Endothelial cell of umbilical vein (primary cell): ENCODE data around the gene EML6. TPM values are rescaled to one million over a fixed set of nuclear protein-coding genes. Genes with fewer than 3 reads are reported as not detected.

Experiments
- BruUV-seq: library from RNA; stranded (reverse); fragments of 400-500 nt; replicated peaks from 2 replicates; lab custom pipeline; 2021; lab: Mats Ljungman, UMichigan
- CTCF ChIA-PET: fragments of 300-600, 350-600 bp; sonication (Branson Sonifier 250); formaldehyde crosslinking; loops from one replicate; lab custom pipeline; 2021; ENCODE audit warnings: antibody characterized with exemption, inconsistent platforms; lab: Charles Lee
- POLR2A ChIA-PET: fragments of 300-600, 350-600 bp; sonication (Branson Sonifier 250); formaldehyde crosslinking; loops from one replicate; lab custom pipeline; 2021; ENCODE audit warnings: antibody characterized with exemption, inconsistent platforms; lab: Charles Lee
- DNase-seq: peaks from one replicate; pipeline ENCODE4 v3.0.0-alpha.2; 2011; ENCODE audit warnings: low read depth, low spot score
- FAIRE-seq: peaks from 2 replicates; lab custom pipeline; 2011; peaks lifted over from hg19 to GRCh38; lab: Jason Lieb, UNC
- H2AFZ ChIP-seq: 2 replicates; pipeline ENCODE4 v1.6.0; 2012; ENCODE audit warnings: low read depth, low read length, control low read depth, inconsistent platforms
- H3K27ac ChIP-seq: 2 replicates; pipeline ENCODE4 v1.5.1; 2011; ENCODE audit warnings: low read depth, mild to moderate bottlenecking, control low read depth, low read length, moderate library complexity; ENCODE audit not compliant: insufficient read depth
- H3K27me3 ChIP-seq, 2 experiments: 2 replicates each; pipeline versions ENCODE4 v1.6.0 to v1.6.1; 2011; ENCODE audit warnings: low read length in 2 of 2, mixed read lengths in 1 of 2; ENCODE audit not compliant: control insufficient read depth in 2 of 2, insufficient read depth in 2 of 2
- H3K36me3 ChIP-seq, 2 experiments: 2 replicates in 1 of 2; 3 replicates in 1 of 2; pipeline ENCODE4 v1.5.1; 2011; ENCODE audit warnings: low read length in 2 of 2, mild to moderate bottlenecking in 1 of 2, moderate library complexity in 1 of 2; ENCODE audit not compliant: control insufficient read depth in 2 of 2, insufficient read depth in 2 of 2; ENCODE audit errors: extremely low read depth in 1 of 2
- H3K4me1 ChIP-seq: 3 replicates; pipeline ENCODE4 v1.5.1; 2011; ENCODE audit warnings: mild to moderate bottlenecking, low read length; ENCODE audit not compliant: control insufficient read depth, insufficient read depth; ENCODE audit errors: extremely low read depth
- H3K4me2 ChIP-seq: 2 replicates; pipeline ENCODE4 v1.6.1; 2011; ENCODE audit warnings: low read length, control low read depth, mixed read lengths; ENCODE audit not compliant: insufficient read depth
- H3K4me3 ChIP-seq, 3 experiments: fragments of 200-600 bp in 1 of 3; sonication (generic), shearing (Covaris generic) in 1 of 3; replicated peaks in 1 of 3; 2 replicates each; pipeline ENCODE4 v1.5.1; 2011 to 2016; ENCODE audit warnings: control low read depth in 3 of 3, low read length in 3 of 3, mild to moderate bottlenecking in 2 of 3, inconsistent platforms in 1 of 3, low read depth in 1 of 3, moderate library complexity in 1 of 3; ENCODE audit not compliant: insufficient read depth in 1 of 3
- H3K79me2 ChIP-seq: 2 replicates; pipeline ENCODE4 v1.6.0; 2012; ENCODE audit warnings: low read length, inconsistent platforms; ENCODE audit not compliant: control insufficient read depth, insufficient read depth
- H3K9ac ChIP-seq: replicated peaks from 2 replicates; pipeline ENCODE3; 2011; ENCODE audit warnings: low read length, control low read depth; ENCODE audit not compliant: insufficient read depth; ENCODE audit errors: extremely low read depth
- H3K9me1 ChIP-seq: replicated peaks from 3 replicates; pipeline ENCODE4 v1.6.0; 2011; ENCODE audit warnings: mild to moderate bottlenecking, low read length; ENCODE audit not compliant: control insufficient read depth, insufficient read depth; ENCODE audit errors: extremely low read depth
- H3K9me3 ChIP-seq: replicated peaks from 2 replicates; pipeline ENCODE4 v1.5.1; 2012; ENCODE audit warnings: low read length, inconsistent platforms; ENCODE audit not compliant: control insufficient read depth, insufficient read depth
- H4K20me1 ChIP-seq: replicated peaks from 2 replicates; pipeline ENCODE3; 2011; ENCODE audit warnings: mild to moderate bottlenecking, low read length; ENCODE audit not compliant: control insufficient read depth, insufficient read depth; ENCODE audit errors: extremely low read depth
- CTCF ChIP-seq, 2 donors: IDR thresholded peaks; 1 replicate in 1 of 2; 2 replicates in 1 of 2; pipeline ENCODE4 v1.5.1; 2011; ENCODE audit warnings: low read length in 2 of 2, mild to moderate bottlenecking in 2 of 2, moderate library complexity in 2 of 2, control low read depth in 1 of 2, inconsistent platforms in 1 of 2, low read depth in 1 of 2; ENCODE audit not compliant: insufficient read depth in 1 of 2; ENCODE audit errors: extremely low read depth in 1 of 2
- EZH2 ChIP-seq: IDR thresholded peaks from 2 replicates; pipeline ENCODE4 v1.6.1; 2012; ENCODE audit warnings: borderline replicate concordance, low read depth, mild to moderate bottlenecking, moderate library complexity, low read length, inconsistent platforms; ENCODE audit not compliant: severe bottlenecking
- FOS ChIP-seq: IDR thresholded peaks from 2 replicates; pipeline ENCODE4 v1.6.1; 2011; ENCODE audit warnings: mild to moderate bottlenecking, low read length, moderate library complexity, borderline replicate concordance; ENCODE audit not compliant: insufficient read depth
- GATA2 ChIP-seq: IDR thresholded peaks from 2 replicates; pipeline ENCODE4 v1.7.0; 2011; ENCODE audit warnings: low read depth, mild to moderate bottlenecking, moderate library complexity, mixed read lengths, low read length; ENCODE audit not compliant: insufficient read length, insufficient read depth
- JUN ChIP-seq: IDR thresholded peaks from 2 replicates; pipeline ENCODE4 v1.6.1; 2011; ENCODE audit warnings: borderline replicate concordance, low read depth; ENCODE audit not compliant: insufficient read length, insufficient read depth
- MAX ChIP-seq: IDR thresholded peaks from 2 replicates; pipeline ENCODE4 v1.6.1; 2011; ENCODE audit not compliant: insufficient read depth, insufficient read length
- MYC ChIP-seq: IDR thresholded peaks from one replicate; pipeline ENCODE4 v1.6.1; 2011; ENCODE audit warnings: mild to moderate bottlenecking, low read depth, low read length
- POLR2A ChIP-seq: IDR thresholded peaks from 2 replicates; pipeline ENCODE4 v1.6.1; 2012; ENCODE audit warnings: low read depth, mild to moderate bottlenecking, control low read depth, low read length
- POLR2AphosphoS5 ChIP-seq: IDR thresholded peaks from 2 replicates; pipeline ENCODE4 v1.6.1; 2012; ENCODE audit warnings: low read depth, mild to moderate bottlenecking, control low read depth, low read length, moderate library complexity; ENCODE audit not compliant: insufficient read depth
- dilution Hi-C: fragments of 300-500 bp; cut with MboI; formaldehyde crosslinking; loops from one replicate; pipeline ENCODE4 v1.15.0; 2019; ENCODE audit warnings: low sequenced_read_pairs; ENCODE audit not compliant: extremely low pct_ligation_motif_present
- intact Hi-C: fragments of 100-400 bp; cut with micrococcal nuclease; formaldehyde crosslinking; loops from one replicate; pipeline ENCODE4 v1.10.0; 2022
- polyA plus RNA-seq, 4 experiments: library from polyadenylated mRNA; depleted of rRNA in 3 of 4; stranded (reverse) in 3 of 4; unstranded in 1 of 4; fragments of >200 nt; gene quantifications; 2 replicates each; pipeline versions ENCODE4 v1.2.1 to v1.2.3, GENCODE V29; 2011 to 2012; ENCODE audit warnings: missing spikeins in 1 of 4
- total RNA-seq: library from RNA; stranded (reverse); gene quantifications from 2 replicates; pipeline ENCODE4 v1.2.3, GENCODE V29; 2021

EML6 gene
- total and polyA plus RNA-seq, 2 donors (not counting 3 experiments of a cell fraction or from before 2014, with no cell fraction given): 0.79 to 2.1 TPM

GRCh38 chr2:55000341-55000740 lies 276.9 kb downstream of the EML6 start:
- peaks cover 44% of the 10 kb centered on the region for H4K20me1 ChIP-seq
- H3K4me1 ChIP-seq: peaks cover 11% of the 10 kb centered on the region
- peaks cover 100% of the 10 kb centered on the region for H3K79me2 ChIP-seq
- no peak overlapping the region for H3K9ac ChIP-seq
- no peaks in the 10 kb centered on the region for H3K36me3 ChIP-seq
- no TSS peak for BruUV-seq
- peaks cover 4% of the 10 kb centered on the region for H3K9me1 ChIP-seq
- ChIA-PET POLR2A (no interaction called here), CTCF (interaction anchor here (1.0 to 1.8 kb wide), 4 partner anchors 9 to 173 kb away, joined by 3 to 6 read pairs (median 6); no protein-coding TSS in a partner anchor)
- no peak overlapping the region for H3K27ac ChIP-seq
- dilution Hi-C loops: no loop called here
- no peak for FAIRE-seq
- H3K27me3 ChIP-seq: no peaks in the 10 kb centered on the region
- H3K4me3 ChIP-seq: no peak overlapping the region
- DNase-seq: no peak
- no peak overlapping the region for H3K4me2 ChIP-seq
- intact Hi-C loops: no loop called here
- no peak overlapping the region for H2AFZ ChIP-seq
- TF ChIP-seq EZH2 (no peak), JUN (no peak), FOS (no peak), MYC (no peak), GATA2 (no peak), POLR2AphosphoS5 (no peak), POLR2A (no peak), CTCF (IDR thresholded peaks at IDR 0.05; ENCODE audit: extremely low read depth in 1 of 2, insufficient read depth in 1 of 2, low read depth in 1 of 2, low read length in 2 of 2) (no peak), MAX (no peak)
- H3K9me3 ChIP-seq: no peaks in the 10 kb centered on the region
